Measurements from ENCODE around the gene SIAE.

SIAE gene

GRCh38 chr11:124673333-124674167, at the start of gene SIAE, which contains the start of gene SPA17:
SIAE (minus strand) TSS chr11:124673739; CDS start chr11:124673708, 31 bp downstream.
SPA17 (plus strand) TSS chr11:124673904; CDS start chr11:124675265, 1,361 bp downstream.
- ATAC-seq (peak; percentile 95), DNase-seq (peak; percentile 94)

GRCh38 chr11:124722176-124722575, 48.6 kb upstream of the SIAE start:
- ATAC-seq: no peak
- no peak for DNase-seq

- no peak for ATAC-seq
Measured at GRCh38 chr11:124719534-124719933, 46.0 kb upstream of the SIAE start.

GRCh38 chr11:124718801-124719200, 45.3 kb upstream of the SIAE start:
- no peak for DNase-seq
- no peak for ATAC-seq

More at GRCh38 chr11:124719534-124719933, 46.0 kb upstream of the SIAE start:
- DNase-seq: no peak

- peak; percentile 67 for ATAC-seq
- DNase-seq: peak; percentile 15
Measured at GRCh38 chr11:124717786-124718651, 44.5 kb upstream of the SIAE start.

GRCh38 chr11:124717421-124717785, 43.9 kb upstream of the SIAE start:
- DNase-seq: no peak
- ATAC-seq: no peak

- no peak for ATAC-seq
- no peak for DNase-seq
Measured at GRCh38 chr11:124716591-124716990, 43.1 kb upstream of the SIAE start.

GRCh38 chr11:124712392-124712791, 38.9 kb upstream of the SIAE start:
- DNase-seq: no peak
- no peak for ATAC-seq

GRCh38 chr11:124707829-124708228, 34.3 kb upstream of the SIAE start:
- ATAC-seq (no peak), DNase-seq (no peak)

- ATAC-seq: no peak
Measured at GRCh38 chr11:124700028-124700427, 26.5 kb upstream of the SIAE start.

GRCh38 chr11:124699547-124699946, 26.0 kb upstream of the SIAE start:
- DNase-seq (no peak), ATAC-seq (no peak)

More at GRCh38 chr11:124700028-124700427, 26.5 kb upstream of the SIAE start:
- no peak for DNase-seq

GRCh38 chr11:124693142-124693541, 19.6 kb upstream of the SIAE start:
- no peak for ATAC-seq
- DNase-seq: no peak

GRCh38 chr11:124682443-124682842, 8.9 kb upstream of the SIAE start:
- DNase-seq (no peak), ATAC-seq (no peak)

GRCh38 chr11:124681421-124681820, 7.9 kb upstream of the SIAE start:
- ATAC-seq: no peak
- no peak for DNase-seq

GRCh38 chr11:124678416-124678815, 4.9 kb upstream of the SIAE start:
- ATAC-seq (no peak), DNase-seq (no peak)

- DNase-seq (no peak), ATAC-seq (no peak)
Measured at GRCh38 chr11:124676386-124676785, 2.8 kb upstream of the SIAE start.

GRCh38 chr11:124674571-124674970, 1.0 kb upstream of the SIAE start:
- DNase-seq: no peak

GRCh38 chr11:124674168-124674517, 604 bp upstream of the SIAE start:
- DNase-seq: no peak
- ATAC-seq: no peak

More at GRCh38 chr11:124674571-124674970, 1.0 kb upstream of the SIAE start:
- no peak for ATAC-seq

GRCh38 chr11:124672536-124673215, 863 bp downstream of the SIAE start:
- no peak for DNase-seq
- no peak for ATAC-seq

GRCh38 chr11:124670732-124671131, 2.8 kb downstream of the SIAE start:
- peak; percentile 5 for ATAC-seq
- peak; percentile 8 for DNase-seq

- ATAC-seq (no peak), DNase-seq (peak; percentile 47)
Measured at GRCh38 chr11:124669193-124669592, 4.3 kb downstream of the SIAE start.

GRCh38 chr11:124667601-124668000, 5.9 kb downstream of the SIAE start:
- no peak for DNase-seq
- ATAC-seq: no peak
